Common myeloid progenitor, CD34-positive (primary cell): ENCODE measurements around the gene ZNF419.

Experiments used
- CTCF ChIA-PET: fragments of 350-600 bp; sonication (Branson Sonifier 250); formaldehyde crosslinking; loops from one replicate; lab custom pipeline; 2021; ENCODE audit warnings: antibody characterized with exemption; lab: Charles Lee
- POLR2A ChIA-PET: fragments of 350-600 bp; sonication (Branson Sonifier 250); formaldehyde crosslinking; loops from one replicate; lab custom pipeline; 2021; ENCODE audit warnings: antibody characterized with exemption; lab: Charles Lee
- DNase-seq, 3 donors: peaks; one replicate each; pipeline versions ENCODE4 v3.0.0 to v3.0.0-alpha.2; 2013
- H3K27ac ChIP-seq, 2 experiments: 1 replicate in 1 of 2; 2 replicates in 1 of 2; pipeline ENCODE4 v1.7.0; 2013; ENCODE audit warnings: inconsistent platforms in 2 of 2, low read length in 2 of 2, mild to moderate bottlenecking in 2 of 2, low read depth in 1 of 2, moderate library complexity in 1 of 2; ENCODE audit not compliant: severe bottlenecking in 2 of 2, insufficient read depth in 1 of 2, poor library complexity in 1 of 2
- H3K27me3 ChIP-seq, 5 experiments: replicated peaks in 2 of 5; 1 replicate in 3 of 5; 2 replicates in 2 of 5; pipeline versions ENCODE4 v1.6.1 to v1.7.0; 2013; ENCODE audit warnings: low read length in 4 of 5, mild to moderate bottlenecking in 2 of 5, moderate library complexity in 2 of 5, inconsistent platforms in 1 of 5; ENCODE audit not compliant: insufficient read depth in 5 of 5, control insufficient read depth in 4 of 5
- H3K36me3 ChIP-seq, 4 experiments: 1 replicate in 2 of 4; 2 replicates in 2 of 4; pipeline versions ENCODE4 v1.6.1 to v1.7.0; 2013; ENCODE audit warnings: low read length in 3 of 4, control low read depth in 1 of 4, mild to moderate bottlenecking in 1 of 4; ENCODE audit not compliant: control insufficient read depth in 4 of 4, insufficient read depth in 4 of 4
- H3K4me1 ChIP-seq, 4 experiments: 1 replicate in 3 of 4; 2 replicates in 1 of 4; pipeline versions ENCODE4 v1.6.1 to v1.7.1; 2013; ENCODE audit warnings: low read length in 3 of 4, mild to moderate bottlenecking in 3 of 4, control low read depth in 1 of 4, inconsistent platforms in 1 of 4, moderate library complexity in 1 of 4; ENCODE audit not compliant: control insufficient read depth in 4 of 4, insufficient read depth in 4 of 4; ENCODE audit errors: control extremely low read depth in 1 of 4
- H3K4me3 ChIP-seq, 7 experiments: 1 replicate in 4 of 7; 2 replicates in 3 of 7; pipeline versions ENCODE4 v1.5.1 to v1.7.0; 2013; ENCODE audit warnings: mild to moderate bottlenecking in 7 of 7, low read length in 6 of 7, moderate library complexity in 6 of 7, inconsistent platforms in 2 of 7, low read depth in 2 of 7, control low read depth in 1 of 7; ENCODE audit not compliant: insufficient read depth in 4 of 7, control insufficient read depth in 1 of 7; ENCODE audit errors: extremely low read depth in 1 of 7
- H3K9me3 ChIP-seq, 5 experiments: 1 replicate in 4 of 5; 2 replicates in 1 of 5; pipeline versions ENCODE4 v1.6.1 to v1.7.1; 2013; ENCODE audit warnings: low read length in 4 of 5, mild to moderate bottlenecking in 2 of 5, inconsistent platforms in 1 of 5, low read depth in 1 of 5, moderate library complexity in 1 of 5; ENCODE audit not compliant: control insufficient read depth in 4 of 5, insufficient read depth in 2 of 5; ENCODE audit errors: control extremely low read depth in 1 of 5
- WGBS: methylation state at CpG from one replicate; pipeline ENCODE4 v1.1.5; 2013; ENCODE audit not compliant: insufficient coverage; 5-methylcytosine and 5-hydroxymethylcytosine counted together

ZNF419 gene

GRCh38 chr19:57527136-57527881 lies 39.8 kb downstream of the ZNF419 start, which contains the start of gene ZNF549:
TSS of gene ZNF549 (plus strand) at chr19:57527356. CDS start at chr19:57527574, 218 bp downstream.
- POLR2A ChIA-PET = no interaction called here
- Histone ChIP-seq H3K27me3 (no peaks in the 10 kb centered on the region), H3K4me3 (peak within 1 kb of the TSS; percentile 83 to 97 (median 93)), H3K4me1 (peaks cover 2 to 15% (median 11%) of the 10 kb centered on the region in 4 experiments), H3K36me3 (peaks cover 10 to 20% (median 13%) of the 10 kb centered on the region in 4 experiments), H3K27ac (peak within 1 kb of the TSS; percentile 61 to 83), H3K9me3 (peaks cover 6 to 27% (median 13%) of the 10 kb centered on the region in 5 experiments)
- under 1% methylated on average over 53 of the region's 64 CpGs for WGBS
- CTCF ChIA-PET = no interaction called here
- peak; percentile 94 to 97 (median 97) for DNase-seq

- Histone ChIP-seq H3K36me3 (peaks cover 56 to 100% (median 72%) of the 10 kb centered on the region in 4 experiments), H3K27me3 (no peaks in the 10 kb centered on the region), H3K27ac (no peak overlapping the region), H3K4me3 (peak overlapping the region in 1 of 7 experiments; percentile 16), H3K9me3 (peaks cover 21 to 93% (median 68%) of the 10 kb centered on the region in 5 experiments), H3K4me1 (no peaks in the 10 kb centered on the region)
- 100% methylated on average over 3 of the region's 7 CpGs for WGBS
- POLR2A ChIA-PET = no interaction called here
- CTCF ChIA-PET = no interaction called here
- peak in 1 of 3 donors; percentile 11 for DNase-seq
Measured at GRCh38 chr19:57537953-57538547, 50.5 kb downstream of the ZNF419 start.
